Endodermal cell (in vitro differentiated cells): ENCODE data around the gene SRGAP1. TPM values are rescaled to one million over a fixed set of nuclear protein-coding genes. Genes with fewer than 3 reads are reported as not detected.

Experiments used
- DNase-seq: peaks from one replicate; pipeline ENCODE4 v3.0.0-alpha.2; 2017
- H3K27ac ChIP-seq: 2 replicates; pipeline ENCODE4 v1.5.1; 2013; ENCODE audit warnings: mild to moderate bottlenecking, low read depth, low read length, moderate library complexity
- H3K27me3 ChIP-seq: 2 replicates; pipeline ENCODE4 v1.6.1; 2013; ENCODE audit warnings: mild to moderate bottlenecking, low read length, moderate library complexity; ENCODE audit not compliant: insufficient read depth, control insufficient read depth, poor library complexity, severe bottlenecking
- H3K36me3 ChIP-seq: 2 replicates; pipeline ENCODE4 v1.7.0; 2013; ENCODE audit warnings: mild to moderate bottlenecking, low read length, moderate library complexity; ENCODE audit not compliant: control insufficient read depth, insufficient read depth
- H3K4me1 ChIP-seq: one replicate; pipeline ENCODE4 v1.7.0; 2013; ENCODE audit warnings: low read length; ENCODE audit not compliant: control insufficient read depth, insufficient read depth
- H3K4me3 ChIP-seq: 2 replicates; pipeline ENCODE4 v1.5.1; 2013; ENCODE audit warnings: mild to moderate bottlenecking, low read length, moderate library complexity
- H3K9ac ChIP-seq: 2 replicates; pipeline ENCODE4 v1.6.1; 2013; ENCODE audit warnings: mild to moderate bottlenecking, low read length, moderate library complexity; ENCODE audit not compliant: poor library complexity, severe bottlenecking; ENCODE audit errors: extremely low read depth
- H3K9me3 ChIP-seq: 2 replicates; pipeline ENCODE4 v1.6.1; 2013; ENCODE audit warnings: mild to moderate bottlenecking, low read length, moderate library complexity; ENCODE audit not compliant: control insufficient read depth
- H3K27ac Mint-ChIP-seq: 2 replicates; pipeline ENCODE4 v1.8.0; 2020; ENCODE audit warnings: mixed read lengths
- H3K27me3 Mint-ChIP-seq: 2 replicates; pipeline ENCODE4 v1.8.0; 2021; ENCODE audit warnings: mild to moderate bottlenecking, mixed read lengths; ENCODE audit not compliant: insufficient read depth
- H3K36me3 Mint-ChIP-seq: 2 replicates; pipeline ENCODE4 v1.8.0; 2020; ENCODE audit warnings: low read depth, mixed read lengths
- H3K4me1 Mint-ChIP-seq: 2 replicates; pipeline ENCODE4 v1.8.0; 2020; ENCODE audit warnings: mixed read lengths
- H3K4me3 Mint-ChIP-seq: 2 replicates; pipeline ENCODE4 v1.8.0; 2020; ENCODE audit warnings: mild to moderate bottlenecking, moderate library complexity, mixed read lengths
- H3K9me3 Mint-ChIP-seq: 2 replicates; pipeline ENCODE4 v1.8.0; 2020; ENCODE audit warnings: mild to moderate bottlenecking, mixed read lengths
- WGBS, 2 experiments: methylation state at CpG; one replicate each; pipeline versions ENCODE4 v1.1.5 to v1.1.7; 2013; ENCODE audit warnings: missing lambda C conversion rate in 2 of 2, mixed read lengths in 1 of 2; ENCODE audit not compliant: insufficient coverage in 1 of 2, insufficient read length in 1 of 2; 5-methylcytosine and 5-hydroxymethylcytosine counted together
- total RNA-seq, 2 donors: library from RNA; stranded (reverse); fragmentation: NEBNext Ultra II Directional in 1 of 2; extraction: Animal tissue kit (Norgen Biotek cat#: 25700) in 1 of 2; gene quantifications; 2 replicates in 1 of 2; 3 replicates in 1 of 2; pipeline ENCODE4 v1.2.1, GENCODE V29; 2021
- TF ChIP-seq, protein P1 (sequence below): fragments of 200-600 bp; sonication (generic); conservative IDR thresholded peaks from 2 replicates; pipeline ENCODE4 v1.5.0; 2021; ENCODE audit warnings: antibody characterized with exemption, mild to moderate bottlenecking

The SRGAP1 gene
- total RNA-seq, 2 donors from 2014 or later, result 10.6 to 13.4 TPM

DNA sequence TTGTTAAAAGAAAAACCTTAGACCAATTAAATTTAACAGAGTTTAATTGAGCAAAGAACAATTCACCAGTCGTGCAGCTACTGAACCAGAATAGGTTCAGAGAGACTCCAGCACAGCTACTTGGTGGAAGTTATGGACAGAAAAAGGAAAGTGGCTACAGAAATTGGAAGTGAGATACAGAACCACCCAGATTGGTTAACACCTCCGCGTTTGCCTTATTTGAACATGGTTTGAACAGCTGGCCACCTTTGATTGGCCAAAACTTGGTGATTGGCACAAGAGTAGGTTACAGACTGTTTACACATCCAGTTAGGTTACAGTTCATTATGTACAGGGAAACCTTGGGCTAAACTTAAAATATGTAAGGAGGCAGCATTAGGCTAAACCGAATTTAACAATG lies 54.9 kb downstream of the SRGAP1 start:
- Histone ChIP-seq H3K9ac (no peak overlapping the region), H3K4me3 (no peak overlapping the region), H3K27ac (no peak overlapping the region), H3K27me3 (no peaks in the 10 kb centered on the region), H3K36me3 (no peaks in the 10 kb centered on the region), H3K9me3 (no peaks in the 10 kb centered on the region), H3K4me1 (peaks cover 14% of the 10 kb centered on the region)
- TF ChIP-seq, protein P1, sequence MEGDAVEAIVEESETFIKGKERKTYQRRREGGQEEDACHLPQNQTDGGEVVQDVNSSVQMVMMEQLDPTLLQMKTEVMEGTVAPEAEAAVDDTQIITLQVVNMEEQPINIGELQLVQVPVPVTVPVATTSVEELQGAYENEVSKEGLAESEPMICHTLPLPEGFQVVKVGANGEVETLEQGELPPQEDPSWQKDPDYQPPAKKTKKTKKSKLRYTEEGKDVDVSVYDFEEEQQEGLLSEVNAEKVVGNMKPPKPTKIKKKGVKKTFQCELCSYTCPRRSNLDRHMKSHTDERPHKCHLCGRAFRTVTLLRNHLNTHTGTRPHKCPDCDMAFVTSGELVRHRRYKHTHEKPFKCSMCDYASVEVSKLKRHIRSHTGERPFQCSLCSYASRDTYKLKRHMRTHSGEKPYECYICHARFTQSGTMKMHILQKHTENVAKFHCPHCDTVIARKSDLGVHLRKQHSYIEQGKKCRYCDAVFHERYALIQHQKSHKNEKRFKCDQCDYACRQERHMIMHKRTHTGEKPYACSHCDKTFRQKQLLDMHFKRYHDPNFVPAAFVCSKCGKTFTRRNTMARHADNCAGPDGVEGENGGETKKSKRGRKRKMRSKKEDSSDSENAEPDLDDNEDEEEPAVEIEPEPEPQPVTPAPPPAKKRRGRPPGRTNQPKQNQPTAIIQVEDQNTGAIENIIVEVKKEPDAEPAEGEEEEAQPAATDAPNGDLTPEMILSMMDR, result no peak
- Mint-ChIP-seq H3K4me3 (no peak overlapping the region), H3K9me3 (no peaks in the 10 kb centered on the region), H3K27ac (no peak overlapping the region), H3K4me1 (peaks cover 36% of the 10 kb centered on the region), H3K27me3 (no peaks in the 10 kb centered on the region), H3K36me3 (no peaks in the 10 kb centered on the region)
- WGBS, 2 experiments, result 91 to 94% methylated on average over 3 of the region's 4 CpGs
- DNase-seq, result no peak

- Histone ChIP-seq H3K9ac (no peak overlapping the region), H3K4me1 (peaks cover 14% of the 10 kb centered on the region), H3K27me3 (no peaks in the 10 kb centered on the region), H3K9me3 (no peaks in the 10 kb centered on the region), H3K36me3 (no peaks in the 10 kb centered on the region), H3K4me3 (no peak overlapping the region), H3K27ac (no peak overlapping the region)
- H3K4me3 Mint-ChIP-seq, result no peak overlapping the region
- peaks cover 36% of the 10 kb centered on the region for H3K4me1 Mint-ChIP-seq
- H3K27me3 Mint-ChIP-seq, result no peaks in the 10 kb centered on the region
- no peak for DNase-seq
- H3K36me3 Mint-ChIP-seq, result no peaks in the 10 kb centered on the region
- no peak overlapping the region for H3K27ac Mint-ChIP-seq
- TF ChIP-seq, protein P1, result no peak
- H3K9me3 Mint-ChIP-seq, result no peaks in the 10 kb centered on the region
- WGBS, 2 experiments, result 95 to 100% methylated on average over 2 of the region's 2 CpGs
Observed at GRCh38 chr12:63900922-63901793, 56.7 kb downstream of the SRGAP1 start.

DNA sequence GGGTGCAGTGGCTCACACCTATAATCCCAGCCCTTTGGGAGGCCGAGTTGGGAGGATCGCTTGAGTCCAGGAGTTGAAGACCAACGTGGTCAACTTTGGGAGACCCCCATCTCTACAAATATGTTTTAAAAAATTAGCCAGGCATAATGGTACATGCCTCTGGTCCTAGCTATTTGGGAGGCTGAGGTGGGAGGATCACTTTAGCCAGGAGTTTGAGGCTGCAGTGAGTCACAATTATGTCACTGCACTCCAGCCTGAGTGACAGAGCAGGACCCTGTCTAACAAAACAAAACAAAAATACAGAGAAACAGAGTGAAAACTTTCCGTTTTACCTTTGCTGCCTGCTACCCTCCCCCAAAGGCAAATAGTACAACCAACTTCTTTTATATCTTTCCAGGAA lies 60.2 kb downstream of the SRGAP1 start:
- WGBS, 2 experiments, result 80 to 100% methylated on average over 2 to 4 of the region's 4 CpGs
- H3K36me3 Mint-ChIP-seq, result no peaks in the 10 kb centered on the region
- no peaks in the 10 kb centered on the region for H3K27me3 ChIP-seq
- no peak overlapping the region for H3K27ac ChIP-seq
- H3K9ac ChIP-seq, result no peak overlapping the region
- no peaks in the 10 kb centered on the region for H3K4me1 ChIP-seq
- no peak overlapping the region for H3K4me3 ChIP-seq
- H3K9me3 Mint-ChIP-seq, result no peaks in the 10 kb centered on the region
- H3K36me3 ChIP-seq, result no peaks in the 10 kb centered on the region
- TF ChIP-seq, protein P1, result no peak
- peaks cover 7% of the 10 kb centered on the region for H3K4me1 Mint-ChIP-seq
- no peaks in the 10 kb centered on the region for H3K27me3 Mint-ChIP-seq
- no peaks in the 10 kb centered on the region for H3K9me3 ChIP-seq
- H3K4me3 Mint-ChIP-seq, result no peak overlapping the region
- no peak for DNase-seq
- no peak overlapping the region for H3K27ac Mint-ChIP-seq
